ENCODE measurements around the gene MYCL. TPM values are rescaled to one million over a fixed set of nuclear protein-coding genes. Genes with fewer than 3 reads are reported as not detected.

MYCL gene
- total RNA-seq, 1 experiment from 2014 or later = 31.0 TPM

DNA sequence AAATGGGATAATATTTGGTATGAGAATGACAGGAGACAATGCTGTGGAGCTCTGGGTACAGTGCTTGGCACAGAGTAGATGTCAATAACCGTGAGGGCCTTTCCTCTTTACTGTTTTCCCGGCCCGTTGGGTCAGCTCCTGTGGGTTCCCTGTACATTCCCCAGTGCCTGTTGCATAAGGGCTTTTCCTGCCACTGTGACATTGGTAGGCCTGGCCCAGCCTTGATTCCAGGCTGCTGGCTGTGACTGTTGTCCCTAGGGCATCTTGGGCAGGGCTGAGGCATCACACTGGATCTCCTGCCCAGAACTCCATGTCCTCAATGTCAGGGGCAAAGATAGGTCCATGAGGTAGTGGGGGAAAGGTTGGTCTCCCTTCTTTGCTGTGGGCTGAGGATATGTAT lies 25.8 kb upstream of the MYCL start:
- DNase-seq (ENCODE audit: low spot score) (no peak), ATAC-seq (no peak)
- ChIA-PET CTCF (interaction anchor here (1.3 to 3.3 kb wide), 3 partner anchors 8 to 46 kb away, joined by 4 to 23 read pairs (median 18); partner anchors contain the start of gene MYCL), POLR2A (no interaction called here)
- no peak overlapping the region for H3K4me3 Mint-ChIP-seq
- peaks cover 21% of the 10 kb centered on the region for H3K4me1 Mint-ChIP-seq
- H3K36me3 Mint-ChIP-seq = no peaks in the 10 kb centered on the region
- H3K27me3 Mint-ChIP-seq (ENCODE audit: low read depth) = peaks cover 7% of the 10 kb centered on the region; the same call in 1 of the 2 replicates
- TF ChIP-seq, protein P1, sequence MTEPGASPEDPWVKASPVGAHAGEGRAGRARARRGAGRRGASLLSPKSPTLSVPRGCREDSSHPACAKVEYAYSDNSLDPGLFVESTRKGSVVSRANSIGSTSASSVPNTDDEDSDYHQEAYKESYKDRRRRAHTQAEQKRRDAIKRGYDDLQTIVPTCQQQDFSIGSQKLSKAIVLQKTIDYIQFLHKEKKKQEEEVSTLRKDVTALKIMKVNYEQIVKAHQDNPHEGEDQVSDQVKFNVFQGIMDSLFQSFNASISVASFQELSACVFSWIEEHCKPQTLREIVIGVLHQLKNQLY (CRISPR knock-in tag; IDR thresholded peaks at IDR 0.05) = no peak
- TF ChIP-seq, protein P2, sequence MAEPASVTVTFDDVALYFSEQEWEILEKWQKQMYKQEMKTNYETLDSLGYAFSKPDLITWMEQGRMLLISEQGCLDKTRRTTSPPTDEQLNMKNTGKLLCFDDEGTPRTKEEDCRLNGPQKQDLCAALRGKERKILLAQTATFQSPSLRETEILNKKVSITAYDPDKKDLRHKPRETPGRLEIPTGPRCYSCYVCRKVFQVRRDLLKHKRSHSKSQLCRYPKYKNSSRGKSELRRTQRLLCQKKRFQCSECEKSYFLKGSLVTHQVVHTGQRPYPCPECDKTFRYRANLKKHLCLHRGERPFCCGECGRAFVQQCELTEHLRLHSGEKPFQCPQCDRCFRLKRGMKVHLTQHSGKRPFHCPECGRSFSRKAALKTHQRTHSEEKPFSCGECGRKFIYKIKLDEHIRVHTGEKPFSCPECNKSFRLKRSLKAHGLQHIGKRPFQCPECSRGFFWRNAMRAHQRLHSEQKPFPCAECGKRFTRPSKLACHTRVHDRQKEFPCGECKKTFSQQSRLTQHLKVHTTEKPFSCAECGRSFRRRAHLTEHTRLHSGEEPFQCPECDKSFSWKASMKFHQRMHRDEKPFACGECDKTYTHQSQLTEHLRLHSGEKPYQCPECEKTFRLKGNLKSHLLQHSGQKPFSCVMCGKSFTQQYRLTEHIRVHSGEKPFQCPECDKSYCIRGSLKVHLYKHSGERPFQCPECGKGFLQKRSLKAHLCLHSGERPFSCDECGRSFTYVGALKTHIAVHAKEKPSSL (CRISPR knock-in tag; conservative IDR thresholded peaks at IDR 0.05) = no peak
- TF ChIP-seq MXD4 (CRISPR knock-in tag; IDR thresholded peaks at IDR 0.05; ENCODE audit: borderline replicate concordance) (no peak), MYBL2 (CRISPR knock-in tag; IDR thresholded peaks at IDR 0.05) (no peak)
- TF ChIP-seq, protein P3, sequence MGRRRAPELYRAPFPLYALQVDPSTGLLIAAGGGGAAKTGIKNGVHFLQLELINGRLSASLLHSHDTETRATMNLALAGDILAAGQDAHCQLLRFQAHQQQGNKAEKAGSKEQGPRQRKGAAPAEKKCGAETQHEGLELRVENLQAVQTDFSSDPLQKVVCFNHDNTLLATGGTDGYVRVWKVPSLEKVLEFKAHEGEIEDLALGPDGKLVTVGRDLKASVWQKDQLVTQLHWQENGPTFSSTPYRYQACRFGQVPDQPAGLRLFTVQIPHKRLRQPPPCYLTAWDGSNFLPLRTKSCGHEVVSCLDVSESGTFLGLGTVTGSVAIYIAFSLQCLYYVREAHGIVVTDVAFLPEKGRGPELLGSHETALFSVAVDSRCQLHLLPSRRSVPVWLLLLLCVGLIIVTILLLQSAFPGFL (CRISPR knock-in tag; IDR thresholded peaks at IDR 0.05; ENCODE audit: borderline replicate concordance) = no peak
- no peaks in the 10 kb centered on the region for H3K9me3 Mint-ChIP-seq
- H3K27ac Mint-ChIP-seq = no peak overlapping the region

DNA sequence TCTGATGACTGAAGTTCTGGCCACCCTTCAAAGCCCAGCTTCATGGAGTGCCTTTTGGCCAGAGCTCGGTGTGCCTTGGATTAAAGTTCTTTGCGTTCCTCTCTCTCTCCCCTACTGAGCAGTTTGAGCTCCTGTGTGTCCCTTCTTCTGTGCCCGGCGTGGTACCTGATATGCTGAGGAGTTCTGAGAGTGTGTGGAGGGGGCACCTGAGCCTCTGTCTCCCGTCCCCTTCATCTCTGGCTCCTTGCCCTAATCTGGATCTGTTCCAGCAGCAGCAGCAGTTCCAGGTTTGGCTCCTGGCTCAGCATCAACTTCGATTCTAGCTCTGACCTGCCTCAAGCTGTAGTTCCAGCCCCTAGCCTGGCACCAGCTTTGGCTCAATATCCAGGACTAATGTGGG lies 25.1 kb upstream of the MYCL start:
- ATAC-seq (no peak), DNase-seq (ENCODE audit: low spot score) (no peak)
- CTCF ChIA-PET = interaction anchor here (1.3 to 3.3 kb wide), 2 partner anchors 25 to 46 kb away, joined by 4 to 18 read pairs; partner anchors contain the start of gene MYCL
- Mint-ChIP-seq H3K4me3 (no peak overlapping the region), H3K36me3 (no peaks in the 10 kb centered on the region), H3K27ac (no peak overlapping the region), H3K4me1 (peaks cover 27% of the 10 kb centered on the region), H3K27me3 (ENCODE audit: low read depth) (peaks cover 7% of the 10 kb centered on the region; the same call in 1 of the 2 replicates), H3K9me3 (no peaks in the 10 kb centered on the region)
- POLR2A ChIA-PET = no interaction called here
- TF ChIP-seq ESRRA (CRISPR knock-in tag; IDR thresholded peaks at IDR 0.05; ENCODE audit: borderline replicate concordance) (no peak), TP53 (CRISPR knock-in tag; IDR thresholded peaks at IDR 0.05) (no peak), RORB (CRISPR knock-in tag; IDR thresholded peaks at IDR 0.05) (no peak), NR2C2 (CRISPR knock-in tag; IDR thresholded peaks at IDR 0.05) (no peak), TEAD1 (CRISPR knock-in tag; IDR thresholded peaks at IDR 0.05) (no peak), ZNF232 (CRISPR knock-in tag; IDR thresholded peaks at IDR 0.05) (no peak)
- TF ChIP-seq, protein P4, sequence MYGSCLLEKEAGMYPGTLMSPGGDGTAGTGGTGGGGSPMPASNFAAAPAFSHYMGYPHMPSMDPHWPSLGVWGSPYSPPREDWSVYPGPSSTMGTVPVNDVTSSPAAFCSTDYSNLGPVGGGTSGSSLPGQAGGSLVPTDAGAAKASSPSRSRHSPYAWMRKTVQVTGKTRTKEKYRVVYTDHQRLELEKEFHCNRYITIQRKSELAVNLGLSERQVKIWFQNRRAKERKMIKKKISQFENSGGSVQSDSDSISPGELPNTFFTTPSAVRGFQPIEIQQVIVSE (CRISPR knock-in tag; IDR thresholded peaks at IDR 0.05; ENCODE audit: borderline replicate concordance) = no peak

DNA sequence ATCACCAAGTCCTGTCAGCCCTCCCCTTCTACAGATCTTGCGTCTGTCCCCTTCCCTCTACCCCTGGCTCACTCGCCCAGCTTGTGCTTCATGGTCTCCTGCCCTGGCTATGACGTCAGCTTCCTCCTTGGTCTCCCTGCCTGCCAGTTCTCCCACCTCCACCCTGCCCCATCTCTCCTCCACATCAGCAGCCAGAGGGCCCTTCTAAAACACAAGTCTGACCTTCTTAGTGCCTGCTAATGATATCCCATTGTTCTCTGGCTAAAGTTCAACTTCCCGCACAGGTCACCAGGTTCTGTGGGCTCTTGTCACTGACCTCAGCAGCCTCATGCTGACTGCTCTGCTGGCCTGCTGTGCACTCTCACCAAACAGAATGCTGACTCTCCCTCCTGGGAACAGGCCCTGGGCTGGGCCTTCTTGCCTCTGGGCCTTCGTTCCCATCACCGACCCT lies 24.7 kb upstream of the MYCL start:
- ATAC-seq = no peak
- H3K27me3 Mint-ChIP-seq (ENCODE audit: low read depth) = peaks cover 7% of the 10 kb centered on the region; the same call in 1 of the 2 replicates
- H3K4me3 Mint-ChIP-seq = no peak overlapping the region
- CTCF ChIA-PET = interaction anchor here (1.3 to 3.3 kb wide), 2 partner anchors 24 to 47 kb away, joined by 4 to 18 read pairs; partner anchors contain the start of gene MYCL
- H3K9me3 Mint-ChIP-seq = no peaks in the 10 kb centered on the region
- POLR2A ChIA-PET = no interaction called here
- H3K27ac Mint-ChIP-seq = no peak overlapping the region
- H3K36me3 Mint-ChIP-seq = no peaks in the 10 kb centered on the region
- H3K4me1 Mint-ChIP-seq = peaks cover 31% of the 10 kb centered on the region
- DNase-seq (ENCODE audit: low spot score) = no peak
- TF ChIP-seq FOXJ3 (CRISPR knock-in tag; IDR thresholded peaks at IDR 0.05; ENCODE audit: borderline replicate concordance) = no peak
- TF ChIP-seq, protein P5, sequence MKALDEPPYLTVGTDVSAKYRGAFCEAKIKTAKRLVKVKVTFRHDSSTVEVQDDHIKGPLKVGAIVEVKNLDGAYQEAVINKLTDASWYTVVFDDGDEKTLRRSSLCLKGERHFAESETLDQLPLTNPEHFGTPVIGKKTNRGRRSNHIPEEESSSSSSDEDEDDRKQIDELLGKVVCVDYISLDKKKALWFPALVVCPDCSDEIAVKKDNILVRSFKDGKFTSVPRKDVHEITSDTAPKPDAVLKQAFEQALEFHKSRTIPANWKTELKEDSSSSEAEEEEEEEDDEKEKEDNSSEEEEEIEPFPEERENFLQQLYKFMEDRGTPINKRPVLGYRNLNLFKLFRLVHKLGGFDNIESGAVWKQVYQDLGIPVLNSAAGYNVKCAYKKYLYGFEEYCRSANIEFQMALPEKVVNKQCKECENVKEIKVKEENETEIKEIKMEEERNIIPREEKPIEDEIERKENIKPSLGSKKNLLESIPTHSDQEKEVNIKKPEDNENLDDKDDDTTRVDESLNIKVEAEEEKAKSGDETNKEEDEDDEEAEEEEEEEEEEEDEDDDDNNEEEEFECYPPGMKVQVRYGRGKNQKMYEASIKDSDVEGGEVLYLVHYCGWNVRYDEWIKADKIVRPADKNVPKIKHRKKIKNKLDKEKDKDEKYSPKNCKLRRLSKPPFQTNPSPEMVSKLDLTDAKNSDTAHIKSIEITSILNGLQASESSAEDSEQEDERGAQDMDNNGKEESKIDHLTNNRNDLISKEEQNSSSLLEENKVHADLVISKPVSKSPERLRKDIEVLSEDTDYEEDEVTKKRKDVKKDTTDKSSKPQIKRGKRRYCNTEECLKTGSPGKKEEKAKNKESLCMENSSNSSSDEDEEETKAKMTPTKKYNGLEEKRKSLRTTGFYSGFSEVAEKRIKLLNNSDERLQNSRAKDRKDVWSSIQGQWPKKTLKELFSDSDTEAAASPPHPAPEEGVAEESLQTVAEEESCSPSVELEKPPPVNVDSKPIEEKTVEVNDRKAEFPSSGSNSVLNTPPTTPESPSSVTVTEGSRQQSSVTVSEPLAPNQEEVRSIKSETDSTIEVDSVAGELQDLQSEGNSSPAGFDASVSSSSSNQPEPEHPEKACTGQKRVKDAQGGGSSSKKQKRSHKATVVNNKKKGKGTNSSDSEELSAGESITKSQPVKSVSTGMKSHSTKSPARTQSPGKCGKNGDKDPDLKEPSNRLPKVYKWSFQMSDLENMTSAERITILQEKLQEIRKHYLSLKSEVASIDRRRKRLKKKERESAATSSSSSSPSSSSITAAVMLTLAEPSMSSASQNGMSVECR (CRISPR knock-in tag; IDR thresholded peaks at IDR 0.05; ENCODE audit: borderline replicate concordance) = no peak
- TF ChIP-seq CREB1 (CRISPR knock-in tag; IDR thresholded peaks at IDR 0.05) = no peak
- TF ChIP-seq CBFB (CRISPR knock-in tag; IDR thresholded peaks at IDR 0.05; ENCODE audit: low read depth) = no peak
- TF ChIP-seq, protein P6, sequence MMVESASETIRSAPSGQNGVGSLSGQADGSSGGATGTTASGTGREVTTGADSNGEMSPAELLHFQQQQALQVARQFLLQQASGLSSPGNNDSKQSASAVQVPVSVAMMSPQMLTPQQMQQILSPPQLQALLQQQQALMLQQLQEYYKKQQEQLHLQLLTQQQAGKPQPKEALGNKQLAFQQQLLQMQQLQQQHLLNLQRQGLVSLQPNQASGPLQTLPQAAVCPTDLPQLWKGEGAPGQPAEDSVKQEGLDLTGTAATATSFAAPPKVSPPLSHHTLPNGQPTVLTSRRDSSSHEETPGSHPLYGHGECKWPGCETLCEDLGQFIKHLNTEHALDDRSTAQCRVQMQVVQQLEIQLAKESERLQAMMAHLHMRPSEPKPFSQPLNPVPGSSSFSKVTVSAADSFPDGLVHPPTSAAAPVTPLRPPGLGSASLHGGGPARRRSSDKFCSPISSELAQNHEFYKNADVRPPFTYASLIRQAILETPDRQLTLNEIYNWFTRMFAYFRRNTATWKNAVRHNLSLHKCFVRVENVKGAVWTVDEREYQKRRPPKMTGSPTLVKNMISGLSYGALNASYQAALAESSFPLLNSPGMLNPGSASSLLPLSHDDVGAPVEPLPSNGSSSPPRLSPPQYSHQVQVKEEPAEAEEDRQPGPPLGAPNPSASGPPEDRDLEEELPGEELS (CRISPR knock-in tag; IDR thresholded peaks at IDR 0.05) = no peak
- TF ChIP-seq ZNF317 (CRISPR knock-in tag; IDR thresholded peaks at IDR 0.05; ENCODE audit: borderline replicate concordance, low read depth) = no peak
- no peak for TF ChIP-seq GTF2I (CRISPR knock-in tag; conservative IDR thresholded peaks at IDR 0.05)
- TF ChIP-seq FOXP1 (CRISPR knock-in tag; IDR thresholded peaks at IDR 0.05; ENCODE audit: borderline replicate concordance) = no peak
- TF ChIP-seq ZNF232 (CRISPR knock-in tag; IDR thresholded peaks at IDR 0.05) = no peak
